DMS153 (cell line): ENCODE data around the gene FXR1.

ENCODE experiments used
- DNase-seq: peaks from one replicate; lab custom pipeline; 2025; lab: John Stamatoyannopoulos, UW

FXR1 gene

GRCh38 chr3:181007262-181007661 is 94.8 kb downstream of the FXR1 start:
- no peak for DNase-seq

- DNase-seq = no peak
Observed at GRCh38 chr3:181008796-181009195, 96.3 kb downstream of the FXR1 start.

- DNase-seq = no peak
Observed at GRCh38 chr3:181009225-181009624, 96.8 kb downstream of the FXR1 start.

GRCh38 chr3:181017690-181018089 is 105.2 kb downstream of the FXR1 start:
- no peak for DNase-seq

- no peak for DNase-seq
Observed at GRCh38 chr3:181025204-181025603, 112.7 kb downstream of the FXR1 start.

- no peak for DNase-seq
Observed at GRCh38 chr3:181030948-181031347, 118.5 kb downstream of the FXR1 start.
